MCF 10A (cell line): ENCODE results near the gene FBXW12. TPM values are rescaled to one million over a fixed set of nuclear protein-coding genes. Genes with fewer than 3 reads are reported as not detected.
A peak's percentile ranks its signal among the peaks of the same experiment; 100 is the strongest.

Source experiments
- BruUV-seq: library from RNA; stranded (reverse); fragments of 400-500 nt; replicated peaks from 2 replicates; lab custom pipeline; 2021; lab: Mats Ljungman, UMichigan
- CTCF ChIA-PET: fragments of 300-600 bp; sonication (Branson Sonifier 250); formaldehyde crosslinking; extraction: SDS; loops from one replicate; lab custom pipeline; 2021; ENCODE audit warnings: antibody characterized with exemption, inconsistent platforms; lab: Yijun Ruan, JAX
- POLR2A ChIA-PET: fragments of 300-600, 350-650 bp; sonication (Branson Sonifier 250); formaldehyde crosslinking; extraction: SDS; loops from one replicate; lab custom pipeline; 2020; ENCODE audit warnings: antibody characterized with exemption, inconsistent platforms; lab: Yijun Ruan, JAX
- DNase-seq: peaks from one replicate; pipeline ENCODE4 v3.0.0-alpha.2; 2018; ENCODE audit not compliant: unreplicated experiment
- H3K27ac Mint-ChIP-seq: one replicate; pipeline ENCODE4 v1.8.0; 2022; ENCODE audit warnings: mild to moderate bottlenecking, low read depth, mixed read lengths; ENCODE audit not compliant: unreplicated experiment
- H3K27me3 Mint-ChIP-seq: one replicate; pipeline ENCODE4 v1.8.0; 2022; ENCODE audit warnings: mixed read lengths; ENCODE audit not compliant: insufficient read depth, unreplicated experiment
- H3K36me3 Mint-ChIP-seq: one replicate; pipeline ENCODE4 v1.8.0; 2022; ENCODE audit warnings: mild to moderate bottlenecking, moderate library complexity, mixed read lengths; ENCODE audit not compliant: insufficient read depth, unreplicated experiment
- H3K4me1 Mint-ChIP-seq: one replicate; pipeline ENCODE4 v1.8.0; 2022; ENCODE audit warnings: mixed read lengths; ENCODE audit not compliant: insufficient read depth, unreplicated experiment
- H3K4me3 Mint-ChIP-seq: one replicate; pipeline ENCODE4 v1.8.0; 2022; ENCODE audit warnings: mild to moderate bottlenecking, moderate library complexity, mixed read lengths; ENCODE audit not compliant: unreplicated experiment
- H3K9me3 Mint-ChIP-seq: one replicate; pipeline ENCODE4 v1.8.0; 2022; ENCODE audit warnings: mixed read lengths; ENCODE audit not compliant: unreplicated experiment
- CTCF ChIP-seq: fragments of 200-600 bp; IDR thresholded peaks from one replicate; pipeline ENCODE4 v1.8.0; 2022; ENCODE audit warnings: antibody characterized with exemption, mild to moderate bottlenecking; ENCODE audit not compliant: unreplicated experiment
- intact Hi-C: fragments of 100-400 bp; cut with micrococcal nuclease; formaldehyde crosslinking; loops from 2 replicates; pipeline ENCODE4 v1.14.1; 2022
- total RNA-seq: library from RNA; stranded (reverse); gene quantifications from 2 replicates; pipeline ENCODE4 v1.2.3, GENCODE V29; 2022

Gene FBXW12
- total RNA-seq, 1 experiment from 2014 or later, result not detected

DNA sequence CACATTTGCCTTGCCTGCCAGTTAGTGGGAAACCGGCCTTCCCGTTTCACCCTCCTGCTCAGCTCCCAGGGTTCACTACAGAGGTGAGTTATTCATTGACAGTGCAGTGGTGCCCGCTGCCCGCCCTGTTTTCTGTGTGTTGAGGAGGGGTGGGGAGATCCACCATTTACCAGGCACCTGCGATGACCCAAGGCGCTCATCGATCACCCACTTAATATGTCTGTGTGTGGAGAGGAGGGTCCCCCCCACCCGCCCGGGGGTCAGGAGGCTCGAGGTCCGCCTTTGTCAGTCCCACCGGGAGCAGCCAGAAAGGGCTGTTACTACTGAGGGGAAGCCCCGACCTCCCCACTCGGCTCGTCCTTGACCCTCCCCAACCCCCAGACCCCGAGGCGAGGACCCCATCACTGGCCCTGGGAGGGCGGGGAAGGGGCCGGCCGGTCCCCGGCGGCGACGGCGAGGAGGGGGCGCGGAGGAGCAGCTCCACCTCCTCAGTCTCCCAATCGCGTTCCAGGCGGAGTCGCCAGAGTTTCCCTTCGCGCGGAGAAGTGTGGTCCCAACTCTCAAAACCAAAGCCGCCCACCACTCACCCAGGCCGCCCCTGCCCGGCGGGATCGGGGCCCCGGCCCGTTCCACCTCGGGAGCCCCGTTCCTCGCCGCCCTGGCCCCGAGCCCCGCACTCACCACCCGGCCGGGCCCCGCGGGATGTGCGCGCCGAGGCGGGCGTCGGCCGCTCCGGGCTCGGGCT, 56.7 kb downstream of the FBXW12 start:
- ChIA-PET CTCF (interaction anchor here (0.7 to 4.3 kb wide), 3 partner anchors 27 to 132 kb away, joined by 3 to 31 read pairs (median 3); no protein-coding TSS in a partner anchor), POLR2A (interaction anchor here (0.6 to 20.2 kb wide), 12 partner anchors 11 to 240 kb away, joined by 3 to 749 read pairs (median 4); partner anchors contain the start of genes ATRIP, CCDC51, CDC25A and PFKFB4)
- intact Hi-C loops, result no loop called here
- H3K4me1 Mint-ChIP-seq, result peaks cover 65% of the 10 kb centered on the region
- H3K36me3 Mint-ChIP-seq, result peaks cover 45% of the 10 kb centered on the region
- peak overlapping the region; percentile 5 for H3K27ac Mint-ChIP-seq
- peak overlapping the region; percentile 99 for H3K4me3 Mint-ChIP-seq
- H3K27me3 Mint-ChIP-seq, result no peaks in the 10 kb centered on the region
- no peaks in the 10 kb centered on the region for H3K9me3 Mint-ChIP-seq
- no TSS peak for BruUV-seq
- no peak for DNase-seq
- no peak for TF ChIP-seq CTCF

DNA sequence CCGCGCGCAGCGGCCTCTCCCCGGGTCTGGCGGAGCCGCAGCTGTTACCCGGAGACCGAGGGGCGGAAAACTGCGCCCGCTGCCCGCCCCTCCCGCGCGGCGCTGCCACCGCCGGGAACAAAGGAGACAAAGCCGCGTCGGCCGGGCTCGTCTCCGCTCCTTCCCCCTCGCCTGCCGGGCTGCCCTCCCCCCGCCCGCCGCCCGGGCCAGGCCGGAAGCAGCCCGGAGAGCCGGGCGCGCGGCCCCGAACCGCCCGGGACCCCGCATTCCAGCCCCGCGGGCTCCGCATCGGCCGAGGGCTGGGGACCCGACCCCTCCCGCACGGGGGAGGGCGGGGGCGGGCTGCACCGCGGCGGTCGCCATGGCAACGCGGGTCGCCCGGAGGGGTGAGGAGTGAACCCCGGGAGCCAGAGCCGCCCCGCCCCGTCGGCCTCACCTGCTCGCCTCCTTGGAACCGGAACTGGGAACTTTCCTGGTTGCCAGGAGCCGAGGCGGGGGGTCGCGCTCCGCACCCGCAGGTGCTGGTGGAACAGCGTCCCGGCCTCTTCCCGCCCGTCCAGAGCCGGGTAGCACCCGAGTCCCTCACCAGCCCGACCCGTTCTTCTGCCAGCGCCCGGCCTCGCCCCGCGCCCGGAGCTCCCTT, 57.4 kb downstream of the FBXW12 start:
- Mint-ChIP-seq H3K4me1 (peaks cover 71% of the 10 kb centered on the region), H3K27ac (peak overlapping the region; percentile 98), H3K27me3 (no peaks in the 10 kb centered on the region), H3K9me3 (no peaks in the 10 kb centered on the region), H3K4me3 (peak overlapping the region; percentile 99), H3K36me3 (peaks cover 49% of the 10 kb centered on the region)
- BruUV-seq, result no TSS peak
- peak; percentile 69 for DNase-seq
- CTCF ChIA-PET, result interaction anchor here (0.7 to 4.3 kb wide), 3 partner anchors 28 to 133 kb away, joined by 3 to 31 read pairs (median 3); no protein-coding TSS in a partner anchor
- intact Hi-C loops, result no loop called here
- no peak for TF ChIP-seq CTCF
- POLR2A ChIA-PET, result interaction anchor here (0.6 to 20.2 kb wide), 18 partner anchors 11 to 266 kb away, joined by 3 to 749 read pairs (median 3); partner anchors contain the start of genes ATRIP, CCDC51, PFKFB4 and SLC26A6

DNA sequence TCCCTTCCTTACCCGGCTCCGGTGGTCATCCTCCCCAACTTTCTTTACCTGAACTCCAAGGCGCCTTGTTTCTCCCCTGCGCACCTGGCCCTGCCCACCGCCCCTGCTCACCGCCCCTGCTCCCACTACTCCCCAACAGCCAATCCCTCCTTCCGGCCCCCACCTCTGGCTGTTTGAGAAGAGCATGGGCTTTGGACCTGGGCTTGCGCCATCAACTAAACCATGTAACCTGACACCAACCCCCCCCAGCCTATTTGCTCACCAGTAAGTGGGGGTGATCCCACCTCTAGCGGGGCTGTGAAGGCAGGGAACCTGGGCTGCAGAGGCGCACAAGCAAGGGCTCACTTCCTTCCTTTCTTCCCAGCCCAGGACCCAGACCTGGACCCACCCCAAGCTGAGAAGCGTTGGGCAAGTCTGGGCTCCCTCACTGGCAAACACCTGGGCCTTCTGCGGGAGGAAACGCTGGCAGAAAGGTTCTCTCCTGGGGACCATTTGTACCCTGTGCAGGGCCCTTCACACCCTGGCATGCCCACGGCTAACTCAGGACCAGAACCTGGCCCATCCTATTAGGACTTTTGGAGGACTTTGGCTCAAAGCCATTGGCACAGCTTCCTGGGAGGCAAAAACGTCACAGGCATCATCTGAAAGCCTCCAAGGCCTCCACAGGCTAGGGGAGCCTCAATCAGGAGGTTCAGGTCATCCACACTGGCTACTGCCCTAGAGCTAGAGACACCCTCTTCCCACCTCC, 58.1 kb downstream of the FBXW12 start, which contains the start of gene PLXNB1:
Gene PLXNB1 (minus strand): TSS at position 127 of the 748 bp plus-strand sequence. CDS start 5,475 bp downstream, outside the sequence.
- ChIA-PET CTCF (interaction anchor here (0.6 to 4.3 kb wide), 4 partner anchors 17 to 251 kb away, joined by 3 to 31 read pairs (median 6); no protein-coding TSS in a partner anchor), POLR2A (interaction anchor here (0.6 to 20.2 kb wide), 16 partner anchors 10 to 265 kb away, joined by 3 to 749 read pairs (median 4); partner anchors contain the start of genes ATRIP, CCDC51, PFKFB4 and SLC26A6)
- H3K4me1 Mint-ChIP-seq, result peaks cover 68% of the 10 kb centered on the region
- no peaks in the 10 kb centered on the region for H3K9me3 Mint-ChIP-seq
- peak within 1 kb of the TSS; percentile 99 for H3K4me3 Mint-ChIP-seq
- peaks cover 43% of the 10 kb centered on the region for H3K36me3 Mint-ChIP-seq
- TSS peak; percentile 36 for BruUV-seq
- H3K27ac Mint-ChIP-seq, result peak within 1 kb of the TSS; percentile 98
- DNase-seq, result peak; percentile 96
- no peak for TF ChIP-seq CTCF
- intact Hi-C loops, result no loop called here
- no peaks in the 10 kb centered on the region for H3K27me3 Mint-ChIP-seq
